Activated CD8-positive, alpha-beta memory T cell treated with anti-CD3 and anti-CD28 coated beads for 1 hour (primary cell): ENCODE data around the gene ACACB.

Experiments
- DNase-seq, 2 donors: peaks; one replicate each; pipeline ENCODE4 v3.0.0-alpha.2; 2020; ENCODE audit warnings: low read depth in 1 of 2; ENCODE audit errors: extremely low read depth in 1 of 2

ACACB gene

GRCh38 chr12:109274381-109274780 is 158.0 kb downstream of the ACACB start:
- no peak for DNase-seq

GRCh38 chr12:109275173-109275572 is 158.8 kb downstream of the ACACB start:
- no peak for DNase-seq

- DNase-seq: no peak
Measured at GRCh38 chr12:109276160-109276559, 159.8 kb downstream of the ACACB start.

- no peak for DNase-seq
Measured at GRCh38 chr12:109277255-109277898, 161.0 kb downstream of the ACACB start.

GRCh38 chr12:109277899-109278762 is 161.7 kb downstream of the ACACB start:
- no peak for DNase-seq

- no peak for DNase-seq
Measured at GRCh38 chr12:109278912-109279311, 162.5 kb downstream of the ACACB start.

GRCh38 chr12:109279525-109279924 is 163.1 kb downstream of the ACACB start:
- no peak for DNase-seq

GRCh38 chr12:109281452-109281851 is 165.1 kb downstream of the ACACB start:
- DNase-seq: no peak

GRCh38 chr12:109284392-109284791 is 168.0 kb downstream of the ACACB start:
- DNase-seq: no peak

- DNase-seq: no peak
Measured at GRCh38 chr12:109286252-109286651, 169.9 kb downstream of the ACACB start.

GRCh38 chr12:109286652-109287051 is 170.3 kb downstream of the ACACB start:
- no peak for DNase-seq

- no peak for DNase-seq
Measured at GRCh38 chr12:109287181-109287580, 170.8 kb downstream of the ACACB start.

GRCh38 chr12:109287811-109288469 is 171.6 kb downstream of the ACACB start:
- no peak for DNase-seq

GRCh38 chr12:109288571-109288970 is 172.2 kb downstream of the ACACB start:
- DNase-seq: no peak

- no peak for DNase-seq
Measured at GRCh38 chr12:109289004-109289403, 172.6 kb downstream of the ACACB start.

GRCh38 chr12:109289551-109289950 is 173.2 kb downstream of the ACACB start:
- no peak for DNase-seq

- no peak for DNase-seq
Measured at GRCh38 chr12:109290061-109290460, 173.7 kb downstream of the ACACB start.

GRCh38 chr12:109291117-109291516 is 174.7 kb downstream of the ACACB start:
- no peak for DNase-seq

GRCh38 chr12:109291521-109292341 is 175.3 kb downstream of the ACACB start:
- no peak for DNase-seq

- DNase-seq: no peak
Measured at GRCh38 chr12:109292342-109292711, 175.9 kb downstream of the ACACB start.

- DNase-seq: no peak
Measured at GRCh38 chr12:109293106-109293505, 176.7 kb downstream of the ACACB start.
